GM19467 (cell line): ENCODE data around the gene ICAM3.
"Not testable (repeated sequence)": the region's sequence is repeated elsewhere in the genome, so short reads cannot be mapped to it uniquely, and the experiment has no call there.

ENCODE experiments used
- ATAC-seq: cut with Tn5 transposase; IDR thresholded peaks from one replicate; pipeline ENCODE4 v1.9.1; 2021; ENCODE audit warnings: mild to moderate bottlenecking, moderate library complexity; ENCODE audit not compliant: unreplicated experiment

ICAM3 gene

GRCh38 chr19:10346509-10346908 is 7.1 kb upstream of the ICAM3 start:
- ATAC-seq = no peak

- no peak for ATAC-seq
These were observed 5.4 kb upstream of the ICAM3 start for GRCh38 chr19:10344780-10345179.

GRCh38 chr19:10343495-10343894 is 4.1 kb upstream of the ICAM3 start:
- ATAC-seq = no peak

GRCh38 chr19:10339977-10340376 is 553 bp upstream of the ICAM3 start:
- ATAC-seq = no peak

GRCh38 chr19:10338940-10339339 is 484 bp downstream of the ICAM3 start:
- no peak for ATAC-seq

GRCh38 chr19:10336725-10337124 is 2.7 kb downstream of the ICAM3 start:
- ATAC-seq = not testable (repeated sequence)

- ATAC-seq = no peak
These were observed 4.0 kb downstream of the ICAM3 start for GRCh38 chr19:10335352-10335985.

- ATAC-seq = no peak
These were observed 4.7 kb downstream of the ICAM3 start for GRCh38 chr19:10334588-10335351.

GRCh38 chr19:10333758-10334587 is 5.5 kb downstream of the ICAM3 start:
- ATAC-seq = no peak

GRCh38 chr19:10332965-10333757 is 6.3 kb downstream of the ICAM3 start, which contains the start of gene RAVER1:
Gene RAVER1, minus strand, starts transcription at chr19:10333529. Its CDS starts 22 bp downstream, at chr19:10333507.
- peak; percentile 89 for ATAC-seq

GRCh38 chr19:10332158-10332964 is 7.1 kb downstream of the ICAM3 start:
- no peak for ATAC-seq

GRCh38 chr19:10329555-10329954 is 9.9 kb downstream of the ICAM3 start:
- no peak for ATAC-seq

- no peak for ATAC-seq
These were observed 10.6 kb downstream of the ICAM3 start for GRCh38 chr19:10328558-10329429.

- no peak for ATAC-seq
These were observed 11.6 kb downstream of the ICAM3 start for GRCh38 chr19:10327793-10328192.

- no peak for ATAC-seq
These were observed 13.7 kb downstream of the ICAM3 start for GRCh38 chr19:10325732-10326131.

- ATAC-seq = no peak
These were observed 17.3 kb downstream of the ICAM3 start for GRCh38 chr19:10321874-10322835.

- ATAC-seq = no peak
These were observed 18.0 kb downstream of the ICAM3 start for GRCh38 chr19:10321417-10321797.
